Ascending aorta (tissue), 2 donors: ENCODE measurements around the gene ZNF281. TPM values are rescaled to one million over a fixed set of nuclear protein-coding genes. Genes with fewer than 3 reads are reported as not detected.
"Not testable (repeated sequence)": the region's sequence is repeated elsewhere in the genome, so short reads cannot be mapped to it uniquely, and the experiment has no call there.

Experiments
- DNase-seq, 2 donors: peaks; one replicate each; pipeline ENCODE4 v3.0.0-alpha.2; 2019; ENCODE audit warnings: low spot score in 2 of 2
- H3K27ac ChIP-seq, 2 donors: fragments of 200-600 bp; sonication (generic); one replicate each; pipeline ENCODE4 v1.5.1; 2016 to 2017; ENCODE audit warnings: mild to moderate bottlenecking in 1 of 2
- H3K27me3 ChIP-seq: fragments of 200-600 bp; sonication (generic); one replicate; pipeline ENCODE4 v1.5.1; 2017
- H3K36me3 ChIP-seq, 2 donors: fragments of 200-600 bp; sonication (generic); one replicate each; pipeline ENCODE4 v1.5.1; 2016
- H3K4me1 ChIP-seq, 2 donors: fragments of 200-600 bp; sonication (generic); one replicate each; pipeline ENCODE4 v1.5.1; 2016 to 2017; ENCODE audit warnings: mild to moderate bottlenecking in 1 of 2
- H3K4me3 ChIP-seq, 2 donors: fragments of 200-600 bp; sonication (generic); one replicate each; pipeline ENCODE4 v1.5.1; 2016 to 2017; ENCODE audit warnings: mild to moderate bottlenecking in 1 of 2
- H3K9me3 ChIP-seq, 2 donors: fragments of 200-600 bp; sonication (generic); one replicate each; pipeline ENCODE4 v1.5.1; 2016
- intact Hi-C: fragments of 100-400 bp; cut with DNase I; formaldehyde crosslinking; loops from one replicate; pipeline ENCODE4 v1.15.1; 2023
- total RNA-seq: library from RNA; depleted of rRNA; stranded (reverse); fragments of >200 nt; gene quantifications from one replicate; pipeline ENCODE4 v1.1.0, GENCODE V29; 2016
- TF ChIP-seq, protein P1 (sequence below), 3 experiments: fragments of 200-600 bp in 2 of 3; fragments of 450-650 bp in 1 of 3; sonication (generic) in 2 of 3; IDR thresholded peaks; one replicate each; pipeline ENCODE4 v1.5.1; 2016 to 2019; ENCODE audit warnings: antibody characterized with exemption in 3 of 3, mild to moderate bottlenecking in 1 of 3, moderate library complexity in 1 of 3

Gene ZNF281
- total RNA-seq, 1 donor from 2014 or later, result 3.7 TPM

DNA sequence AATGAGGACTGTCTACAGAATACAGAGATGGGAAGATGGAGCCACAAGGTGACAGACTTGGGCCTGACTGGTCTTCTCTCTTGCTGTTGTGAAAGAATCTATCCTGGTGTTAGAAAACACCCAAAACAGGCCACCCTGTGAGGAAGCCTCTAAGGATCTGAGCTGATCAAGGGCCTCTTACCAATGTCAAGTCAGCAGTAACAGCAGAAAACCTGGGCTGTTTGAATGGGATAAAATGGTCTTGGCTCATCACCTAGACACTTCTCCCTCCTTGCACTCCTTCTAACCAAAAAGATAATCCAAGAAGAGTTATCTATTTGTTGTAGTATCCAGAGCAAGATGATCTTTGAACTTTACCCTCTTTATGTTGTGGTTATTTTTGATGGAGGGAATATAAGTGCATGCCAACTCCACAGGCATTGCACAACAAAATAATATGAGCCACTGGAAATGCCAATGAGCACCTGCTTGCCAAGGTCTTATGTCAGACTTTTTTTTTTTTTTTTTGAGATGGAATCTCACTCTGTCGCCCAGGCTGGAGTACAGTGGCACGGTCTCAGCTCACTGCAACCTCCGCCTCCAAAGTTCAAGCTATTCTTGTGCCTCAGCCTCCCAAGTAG, 32.8 kb upstream of the ZNF281 start:
- TF ChIP-seq, protein P1, sequence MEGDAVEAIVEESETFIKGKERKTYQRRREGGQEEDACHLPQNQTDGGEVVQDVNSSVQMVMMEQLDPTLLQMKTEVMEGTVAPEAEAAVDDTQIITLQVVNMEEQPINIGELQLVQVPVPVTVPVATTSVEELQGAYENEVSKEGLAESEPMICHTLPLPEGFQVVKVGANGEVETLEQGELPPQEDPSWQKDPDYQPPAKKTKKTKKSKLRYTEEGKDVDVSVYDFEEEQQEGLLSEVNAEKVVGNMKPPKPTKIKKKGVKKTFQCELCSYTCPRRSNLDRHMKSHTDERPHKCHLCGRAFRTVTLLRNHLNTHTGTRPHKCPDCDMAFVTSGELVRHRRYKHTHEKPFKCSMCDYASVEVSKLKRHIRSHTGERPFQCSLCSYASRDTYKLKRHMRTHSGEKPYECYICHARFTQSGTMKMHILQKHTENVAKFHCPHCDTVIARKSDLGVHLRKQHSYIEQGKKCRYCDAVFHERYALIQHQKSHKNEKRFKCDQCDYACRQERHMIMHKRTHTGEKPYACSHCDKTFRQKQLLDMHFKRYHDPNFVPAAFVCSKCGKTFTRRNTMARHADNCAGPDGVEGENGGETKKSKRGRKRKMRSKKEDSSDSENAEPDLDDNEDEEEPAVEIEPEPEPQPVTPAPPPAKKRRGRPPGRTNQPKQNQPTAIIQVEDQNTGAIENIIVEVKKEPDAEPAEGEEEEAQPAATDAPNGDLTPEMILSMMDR (IDR thresholded peaks at IDR 0.05), result no peak
- no peak overlapping the region for H3K4me3 ChIP-seq
- no peaks in the 10 kb centered on the region for H3K36me3 ChIP-seq
- no peaks in the 10 kb centered on the region for H3K4me1 ChIP-seq
- H3K9me3 ChIP-seq, result no peaks in the 10 kb centered on the region
- intact Hi-C loops, result no loop called here
- no peak for DNase-seq
- no peak overlapping the region for H3K27ac ChIP-seq
- H3K27me3 ChIP-seq, result no peaks in the 10 kb centered on the region

DNA sequence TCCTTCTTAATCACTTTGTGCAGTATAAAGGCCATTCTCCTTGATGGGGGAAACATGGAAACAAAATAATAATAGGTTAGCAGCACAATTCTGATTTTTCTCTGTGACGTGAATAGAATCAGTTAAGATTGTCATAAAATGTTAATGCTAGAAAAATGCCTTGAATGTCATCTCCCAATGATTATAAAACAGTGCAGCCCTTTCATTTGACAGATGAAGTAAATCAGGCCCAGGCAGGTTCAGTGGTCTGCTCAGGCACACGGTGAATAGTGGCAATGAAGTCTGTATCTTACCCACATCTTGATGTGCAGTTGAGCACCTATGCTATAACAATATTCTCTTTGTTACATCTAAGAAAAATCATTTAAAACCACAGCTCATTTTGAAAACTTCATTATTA, 32.2 kb upstream of the ZNF281 start:
- H3K27ac ChIP-seq, result no peak overlapping the region
- no peaks in the 10 kb centered on the region for H3K4me1 ChIP-seq
- DNase-seq, result no peak
- no peaks in the 10 kb centered on the region for H3K9me3 ChIP-seq
- TF ChIP-seq, protein P1 (IDR thresholded peaks at IDR 0.05), result no peak
- no peaks in the 10 kb centered on the region for H3K27me3 ChIP-seq
- H3K36me3 ChIP-seq, result no peaks in the 10 kb centered on the region
- intact Hi-C loops, result no loop called here
- no peak overlapping the region for H3K4me3 ChIP-seq

DNA sequence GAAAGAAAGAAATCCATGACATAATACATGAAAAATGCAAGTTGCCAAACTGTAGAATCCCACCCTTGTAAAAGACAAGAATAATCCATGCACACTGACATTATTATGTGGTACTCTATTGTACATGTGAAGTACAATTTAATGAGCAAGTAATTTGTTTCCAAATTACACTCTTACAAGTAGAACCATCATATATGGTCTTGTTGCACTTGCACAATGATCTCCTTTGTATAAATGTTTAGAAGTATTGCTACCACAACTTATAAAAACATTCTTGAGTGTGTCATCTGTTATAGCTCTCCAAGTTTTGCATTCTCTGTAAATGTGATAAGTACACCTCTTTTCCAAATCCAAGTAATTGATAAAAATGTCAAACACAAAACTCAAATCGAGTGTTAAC, 29.1 kb upstream of the ZNF281 start:
- Histone ChIP-seq H3K27me3 (no peaks in the 10 kb centered on the region), H3K4me3 (no peak overlapping the region), H3K4me1 (no peaks in the 10 kb centered on the region), H3K27ac (no peak overlapping the region), H3K36me3 (no peaks in the 10 kb centered on the region), H3K9me3 (no peaks in the 10 kb centered on the region)
- no peak for DNase-seq
- TF ChIP-seq, protein P1 (IDR thresholded peaks at IDR 0.05), result no peak
- intact Hi-C loops, result no loop called here

DNA sequence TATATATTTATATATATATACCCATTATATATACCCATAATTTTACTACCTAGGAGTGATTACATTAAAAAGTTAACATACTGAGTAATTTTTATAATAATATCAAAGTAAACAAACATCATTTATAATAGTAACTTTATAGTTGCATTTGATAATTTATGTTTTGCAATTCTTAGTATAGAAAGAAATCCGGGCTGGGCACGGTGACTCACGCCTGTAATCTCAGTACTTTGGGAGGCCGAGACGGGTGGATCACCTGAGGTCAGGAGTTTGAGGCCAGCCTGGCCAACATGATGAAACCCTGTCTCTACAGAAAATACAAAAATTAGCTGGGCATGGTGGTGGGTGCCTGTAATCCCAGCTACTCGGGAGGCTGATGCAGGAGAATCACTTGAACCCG, 28.6 kb upstream of the ZNF281 start:
- H3K36me3 ChIP-seq, H3K4me3 ChIP-seq, intact Hi-C loops, H3K9me3 ChIP-seq, H3K27me3 ChIP-seq, H3K27ac ChIP-seq, DNase-seq, H3K4me1 ChIP-seq: not testable (repeated sequence)

DNA sequence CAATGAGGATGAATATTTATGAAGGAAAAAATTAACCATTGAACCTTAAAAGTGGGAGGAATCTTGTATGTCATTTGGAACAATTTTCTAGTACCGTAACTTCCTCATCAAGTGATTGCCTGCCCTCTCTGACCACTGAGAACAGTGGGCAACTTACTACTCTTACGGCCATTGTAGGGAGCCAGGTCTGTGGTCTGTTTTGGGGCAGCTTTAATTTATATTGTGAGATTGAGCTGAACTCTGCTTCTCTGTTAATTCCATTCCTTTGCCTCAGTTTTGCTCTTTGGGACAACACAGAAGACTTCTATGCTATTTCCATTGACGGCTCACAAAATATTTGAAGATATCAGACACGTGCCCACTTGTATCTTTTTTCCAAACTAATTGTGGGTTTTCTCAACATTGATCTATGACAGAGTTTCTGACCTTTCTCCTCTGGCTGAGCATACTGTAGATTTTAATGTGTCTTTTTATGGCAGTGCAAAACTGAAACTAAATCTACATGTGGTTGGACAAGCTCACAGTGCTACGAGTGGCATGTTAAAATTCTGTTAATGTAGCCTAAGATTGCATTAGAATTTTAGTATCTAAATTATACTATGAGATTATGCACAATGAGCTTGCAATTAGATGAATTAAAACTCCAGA, 27.8 kb upstream of the ZNF281 start:
- Histone ChIP-seq H3K27me3 (no peaks in the 10 kb centered on the region), H3K4me3 (peak overlapping the region; percentile 25 to 31), H3K9me3 (no peaks in the 10 kb centered on the region), H3K27ac (no peak overlapping the region), H3K4me1 (no peaks in the 10 kb centered on the region), H3K36me3 (no peaks in the 10 kb centered on the region)
- TF ChIP-seq, protein P1 (IDR thresholded peaks at IDR 0.05), result no peak
- intact Hi-C loops, result no loop called here
- no peak for DNase-seq

DNA sequence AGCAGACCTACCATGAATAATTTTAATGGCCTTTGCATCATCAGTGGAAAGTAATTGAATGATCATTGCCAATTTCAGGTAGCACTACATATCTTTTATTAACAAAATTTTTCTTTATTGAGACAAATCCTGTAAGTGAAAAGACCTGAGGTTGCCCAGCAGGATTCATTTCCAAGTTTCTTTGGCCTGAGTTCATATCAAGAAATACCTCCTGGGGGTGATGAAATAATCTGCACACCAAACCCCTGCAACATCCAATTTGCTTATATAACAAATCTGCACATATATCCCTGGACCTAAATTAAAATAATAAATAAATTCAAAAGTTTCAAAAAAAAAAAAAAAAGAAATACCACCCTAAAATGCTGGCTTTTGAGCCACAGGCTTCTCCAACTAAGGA, 27.3 kb upstream of the ZNF281 start:
- no peaks in the 10 kb centered on the region for H3K9me3 ChIP-seq
- H3K27me3 ChIP-seq, result no peaks in the 10 kb centered on the region
- H3K4me3 ChIP-seq, result no peak overlapping the region
- no peaks in the 10 kb centered on the region for H3K36me3 ChIP-seq
- H3K27ac ChIP-seq, result no peak overlapping the region
- TF ChIP-seq, protein P1 (IDR thresholded peaks at IDR 0.05), result no peak
- intact Hi-C loops, result no loop called here
- no peaks in the 10 kb centered on the region for H3K4me1 ChIP-seq
- no peak for DNase-seq
